Measurements from ENCODE around the gene LDAF1. TPM values are rescaled to one million over a fixed set of nuclear protein-coding genes. Genes with fewer than 3 reads are reported as not detected.

Gene LDAF1
- total and polyA plus RNA-seq, 2 of the 8 experiments (the other 6 are each of a cell fraction or from before 2014, with no cell fraction given) = 32.4 to 34.2 TPM

DNA sequence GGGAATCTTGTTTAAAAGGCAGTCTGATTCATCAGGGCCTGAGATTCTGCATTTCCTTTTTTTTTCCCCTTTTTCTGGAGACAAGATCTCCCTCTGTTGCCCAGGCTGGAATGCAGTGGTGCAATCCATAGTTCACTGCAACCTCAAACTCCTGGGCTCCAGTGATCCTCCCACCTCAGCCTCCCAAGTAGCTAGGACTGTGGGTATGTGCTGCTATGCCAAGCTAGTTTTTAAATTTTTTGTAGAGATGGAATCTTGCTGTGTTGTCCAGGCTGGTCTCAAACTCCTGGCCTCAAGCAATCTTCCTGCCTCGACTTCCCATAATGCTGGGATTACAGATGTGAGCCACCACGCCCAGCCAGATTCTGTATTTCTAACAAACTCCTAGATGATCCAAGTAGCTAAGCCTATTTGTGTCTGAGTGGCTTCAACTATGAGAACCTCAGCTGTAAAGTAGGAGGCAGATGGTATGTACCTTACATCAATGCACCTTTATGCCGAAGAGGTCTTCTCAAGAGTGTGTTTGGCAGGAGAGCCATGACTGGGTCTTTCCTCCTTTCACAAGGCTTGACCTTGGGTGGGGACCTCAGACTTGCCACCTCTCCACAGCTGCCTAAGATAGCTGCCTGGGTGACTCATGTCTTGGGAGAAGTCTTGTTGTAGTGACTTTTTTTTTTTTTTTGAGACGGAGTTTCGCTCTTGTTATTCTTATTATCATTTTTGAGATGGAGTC, 10.9 kb downstream of the LDAF1 start:
- POLR2A ChIA-PET (ENCODE audit: partially characterized antibody) = interaction anchor here (0.7 to 0.8 kb wide), 2 partner anchors 8 to 1131 kb away, joined by 3 read pairs; no protein-coding TSS in a partner anchor
- no peak overlapping the region for H4K5ac ChIP-seq (ENCODE audit: insufficient read length, low read depth, low read length)
- TF ChIP-seq RNF2 (IDR thresholded peaks at IDR 0.05; ENCODE audit: borderline replicate concordance, low read depth, low read length, missing control alignments, poor library complexity, severe bottlenecking) (no peak), EP300 (IDR thresholded peaks at IDR 0.05; ENCODE audit: borderline replicate concordance in 1 of 2, low read depth in 2 of 2, low read length in 2 of 2) (no peak), RBBP5 (IDR thresholded peaks at IDR 0.05; ENCODE audit: borderline replicate concordance, low read depth, low read length) (no peak), GABPA (IDR thresholded peaks at IDR 0.05; ENCODE audit: borderline replicate concordance, insufficient read depth, low read length) (no peak), EGR1 (IDR thresholded peaks at IDR 0.05; ENCODE audit: borderline replicate concordance, low read depth, low read length) (no peak), PHF8 (conservative IDR thresholded peaks at IDR 0.05; ENCODE audit: low read depth, low read length) (no peak), GTF2F1 (IDR thresholded peaks at IDR 0.05; ENCODE audit: borderline replicate concordance, low read depth, low read length) (no peak), BCL11A (IDR thresholded peaks at IDR 0.05; ENCODE audit: low read depth in 2 of 2, low read length in 2 of 2) (no peak), POLR2A (IDR thresholded peaks at IDR 0.05; ENCODE audit: control extremely low read depth in 1 of 2, low read depth in 2 of 2, low read length in 2 of 2) (no peak), SAP30 (IDR thresholded peaks at IDR 0.05; ENCODE audit: insufficient read depth, insufficient replicate concordance, low read length) (no peak), KDM4A (IDR thresholded peaks at IDR 0.05; ENCODE audit: low read depth, low read length, severe bottlenecking) (no peak)

More for the DNA sequence above, 10.9 kb downstream of the LDAF1 start:
- H3K23ac ChIP-seq (ENCODE audit: insufficient read length) = no peak overlapping the region
- H3K36me3 ChIP-seq (ENCODE audit: control insufficient read depth in 2 of 4, insufficient read depth in 4 of 4, low read length in 3 of 4) = peaks cover 13 to 74% (median 51%) of the 10 kb centered on the region in 4 experiments
- no peak overlapping the region for H2BK12ac ChIP-seq (ENCODE audit: low read depth, low read length)
- no peak overlapping the region for H3K9ac ChIP-seq (replicated peaks in 1 of 4; ENCODE audit: extremely low read depth in 1 of 4, low read depth in 3 of 4, low read length in 3 of 4)
- peaks cover 0 to 4% of the 10 kb centered on the region in 2 experiments; a peak in 1 of 4 replicates for H3K79me2 ChIP-seq (ENCODE audit: control insufficient read depth in 1 of 2, insufficient read depth in 2 of 2, low read length in 2 of 2)
- H2BK20ac ChIP-seq (ENCODE audit: low read length) = no peak overlapping the region
- H3K4ac ChIP-seq (replicated peaks; ENCODE audit: insufficient read length, low read depth, low read length) = no peak overlapping the region
- DNase-seq (ENCODE audit: low read depth in 1 of 2, low spot score in 2 of 2) (no peak), FAIRE-seq (no peak)
- H2BK120ac ChIP-seq (replicated peaks; ENCODE audit: low read depth, low read length) = no peak overlapping the region
- H2BK15ac ChIP-seq (ENCODE audit: low read length) = no peak overlapping the region
- no peaks in the 10 kb centered on the region for H3K4me1 ChIP-seq (replicated peaks in 1 of 4; ENCODE audit: control insufficient read depth in 3 of 4, insufficient read depth in 4 of 4, low read length in 3 of 4)
- peaks cover 3% of the 10 kb centered on the region; the same call in 1 of the 2 replicates for H3K79me1 ChIP-seq (ENCODE audit: low read depth, low read length)
- H4K8ac ChIP-seq (ENCODE audit: extremely low read depth, insufficient read depth, low read length) = no peak overlapping the region
- no peak overlapping the region for H2AFZ ChIP-seq (ENCODE audit: low read length)
- 98% methylated on average over 5 of the region's 5 CpGs; no CpG with 5 or more reads in 1 of the 2 experiments for WGBS, 2 experiments (ENCODE audit: extremely low coverage in 1 of 2, insufficient coverage in 1 of 2, insufficient read length in 1 of 2, insufficient replicate concordance in 2 of 2, low coverage in 1 of 2, low lambda C conversion rate in 2 of 2, missing lambda C conversion rate in 1 of 2)
- H2AK5ac ChIP-seq (ENCODE audit: low read depth, low read length) = no peak overlapping the region
- no peak overlapping the region for H3K14ac ChIP-seq (ENCODE audit: insufficient read length)
- no peak overlapping the region for H3K56ac ChIP-seq (replicated peaks; ENCODE audit: insufficient read length, low read depth, low read length)
- CTCF ChIA-PET (ENCODE audit: partially characterized antibody) = interaction anchor here (0.7 to 1.8 kb wide), 5 partner anchors 12 to 131 kb away, joined by 3 to 5 read pairs (median 5); no protein-coding TSS in a partner anchor
- H3K18ac ChIP-seq (ENCODE audit: extremely low read depth, low read length) = no peak overlapping the region
- no peaks in the 10 kb centered on the region for H3K9me3 ChIP-seq (ENCODE audit: insufficient read depth in 2 of 2, low read depth in 1 of 2, low read length in 1 of 2)
- no peak overlapping the region for H4K91ac ChIP-seq (replicated peaks; ENCODE audit: insufficient read length, low read length)
- no peak overlapping the region for H3K4me3 ChIP-seq (ENCODE audit: extremely low read depth in 1 of 4, insufficient read depth in 2 of 4, low read depth in 3 of 4, low read length in 4 of 4)
- no peaks in the 10 kb centered on the region for H3K27me3 ChIP-seq (replicated peaks in 1 of 4; ENCODE audit: control insufficient read depth in 3 of 4, extremely low read depth in 1 of 4, insufficient read depth in 3 of 4, low read length in 3 of 4)
- H3K4me2 ChIP-seq (ENCODE audit: insufficient read depth in 1 of 2, low read depth in 2 of 2, low read length in 2 of 2) = no peak overlapping the region
- H4K20me1 ChIP-seq (replicated peaks in 1 of 2; ENCODE audit: control insufficient read depth in 1 of 2, insufficient read depth in 2 of 2, low read length in 2 of 2) = no peaks in the 10 kb centered on the region
- H3K23me2 ChIP-seq (ENCODE audit: low read depth, low read length) = no peaks in the 10 kb centered on the region
- no peak overlapping the region for H2BK5ac ChIP-seq (ENCODE audit: low read depth, low read length)
- no peak overlapping the region for H3K27ac ChIP-seq (ENCODE audit: low read depth, low read length)

Measured in H1 (cell line).